AG04450 (cell line): ENCODE measurements around the gene SPAG5. TPM values are rescaled to one million over a fixed set of nuclear protein-coding genes. Genes with fewer than 3 reads are reported as not detected.
A peak's percentile ranks its signal among the peaks of the same experiment; 100 is the strongest.
"Not testable (repeated sequence)": the region's sequence is repeated elsewhere in the genome, so short reads cannot be mapped to it uniquely, and the experiment has no call there.

Source experiments
- CTCF ChIA-PET: fragments of 300-600, 350-600 bp; formaldehyde crosslinking; extraction: SDS; loops from one replicate; lab custom pipeline; 2022; ENCODE audit warnings: antibody characterized with exemption, inconsistent platforms; lab: Charles Lee
- POLR2A ChIA-PET: fragments of 350-600 bp; formaldehyde crosslinking; extraction: SDS; loops from one replicate; lab custom pipeline; 2021; ENCODE audit warnings: antibody characterized with exemption, inconsistent platforms; lab: Yijun Ruan, JAX
- DNase-seq: peaks from one replicate; pipeline ENCODE4 v3.0.0-alpha.2; 2011; ENCODE audit warnings: low read depth, low spot score
- H3K27ac ChIP-seq: one replicate; pipeline ENCODE4 v1.5.1; 2012; ENCODE audit warnings: low read depth, low read length, control low read depth
- H3K27me3 ChIP-seq: one replicate; pipeline ENCODE4 v1.6.0; 2012; ENCODE audit warnings: low read length; ENCODE audit not compliant: control insufficient read depth, insufficient read depth
- H3K4me3 ChIP-seq: 2 replicates; pipeline ENCODE4 v1.5.1; 2011; ENCODE audit warnings: mild to moderate bottlenecking, low read depth, low read length, control low read depth
- H3K9me3 ChIP-seq: 2 replicates; pipeline ENCODE4 v1.5.1; 2012; ENCODE audit warnings: low read length; ENCODE audit not compliant: control insufficient read depth, insufficient read depth
- polyA plus RNA-seq: library from polyadenylated mRNA; depleted of rRNA; stranded (reverse); fragments of >200 nt; gene quantifications from 2 replicates; pipeline ENCODE4 v1.2.3, GENCODE V29; 2011
- TF ChIP-seq, protein P1 (sequence below): IDR thresholded peaks from 2 replicates; pipeline ENCODE4 v1.5.1; 2011; ENCODE audit warnings: low read depth, low read length, control low read depth, inconsistent platforms

Gene SPAG5
- polyA plus RNA-seq, 1 experiment = 17.4 TPM

DNA sequence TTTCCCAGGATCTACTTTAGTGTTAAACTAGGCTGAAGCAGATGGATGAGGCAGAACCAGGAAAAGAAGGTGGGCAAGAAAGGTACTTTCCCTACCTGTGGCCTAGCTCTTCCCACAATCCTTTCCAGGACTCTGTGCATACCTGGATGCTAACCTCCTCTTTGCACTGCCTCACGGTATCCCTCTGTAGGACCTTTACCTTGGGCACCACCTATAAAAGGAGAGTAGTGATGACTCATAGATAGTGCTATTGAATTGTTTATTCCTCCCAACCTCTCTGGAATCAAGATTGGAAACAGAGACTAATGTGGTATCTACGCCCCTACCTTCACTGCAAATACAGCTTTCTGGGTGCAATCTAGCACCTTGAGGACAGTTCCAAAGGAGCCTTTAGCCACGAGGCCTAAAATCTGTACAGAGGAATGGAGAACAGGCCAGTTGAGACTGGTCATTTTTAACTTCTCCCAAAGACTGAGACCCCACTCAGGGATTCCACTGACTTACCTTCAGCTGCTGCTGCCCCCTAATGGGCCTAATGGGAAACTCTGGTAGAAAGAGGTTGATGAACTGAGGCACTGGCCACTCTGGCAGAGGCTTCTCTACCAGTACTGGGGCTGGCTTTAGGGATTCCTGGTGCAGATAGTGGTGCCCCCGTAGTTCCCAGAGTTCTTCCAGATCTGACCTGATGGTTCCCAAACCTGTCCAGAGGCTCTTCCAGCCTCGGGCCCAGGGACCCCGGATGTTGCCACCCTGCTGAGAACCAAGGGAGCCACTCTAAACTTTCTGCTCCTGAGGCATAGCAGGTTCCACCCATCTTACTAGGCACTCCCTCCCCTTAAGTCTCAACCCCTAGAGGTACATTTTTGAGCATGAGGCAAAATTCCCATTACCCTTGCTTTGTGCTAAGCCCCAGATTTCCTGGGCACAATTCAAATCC lies 14.4 kb upstream of the SPAG5 start:
- Histone ChIP-seq H3K27ac (no peak overlapping the region), H3K27me3 (no peaks in the 10 kb centered on the region), H3K9me3 (no peaks in the 10 kb centered on the region), H3K4me3 (no peak overlapping the region)
- peak; percentile 8 for DNase-seq
- TF ChIP-seq, protein P1, sequence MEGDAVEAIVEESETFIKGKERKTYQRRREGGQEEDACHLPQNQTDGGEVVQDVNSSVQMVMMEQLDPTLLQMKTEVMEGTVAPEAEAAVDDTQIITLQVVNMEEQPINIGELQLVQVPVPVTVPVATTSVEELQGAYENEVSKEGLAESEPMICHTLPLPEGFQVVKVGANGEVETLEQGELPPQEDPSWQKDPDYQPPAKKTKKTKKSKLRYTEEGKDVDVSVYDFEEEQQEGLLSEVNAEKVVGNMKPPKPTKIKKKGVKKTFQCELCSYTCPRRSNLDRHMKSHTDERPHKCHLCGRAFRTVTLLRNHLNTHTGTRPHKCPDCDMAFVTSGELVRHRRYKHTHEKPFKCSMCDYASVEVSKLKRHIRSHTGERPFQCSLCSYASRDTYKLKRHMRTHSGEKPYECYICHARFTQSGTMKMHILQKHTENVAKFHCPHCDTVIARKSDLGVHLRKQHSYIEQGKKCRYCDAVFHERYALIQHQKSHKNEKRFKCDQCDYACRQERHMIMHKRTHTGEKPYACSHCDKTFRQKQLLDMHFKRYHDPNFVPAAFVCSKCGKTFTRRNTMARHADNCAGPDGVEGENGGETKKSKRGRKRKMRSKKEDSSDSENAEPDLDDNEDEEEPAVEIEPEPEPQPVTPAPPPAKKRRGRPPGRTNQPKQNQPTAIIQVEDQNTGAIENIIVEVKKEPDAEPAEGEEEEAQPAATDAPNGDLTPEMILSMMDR = peak; percentile 77
- POLR2A ChIA-PET = no interaction called here
- CTCF ChIA-PET = interaction anchor here (0.6 to 1.9 kb wide), 10 partner anchors 8 to 119 kb away, joined by 3 to 9 read pairs (median 4); no protein-coding TSS in a partner anchor

DNA sequence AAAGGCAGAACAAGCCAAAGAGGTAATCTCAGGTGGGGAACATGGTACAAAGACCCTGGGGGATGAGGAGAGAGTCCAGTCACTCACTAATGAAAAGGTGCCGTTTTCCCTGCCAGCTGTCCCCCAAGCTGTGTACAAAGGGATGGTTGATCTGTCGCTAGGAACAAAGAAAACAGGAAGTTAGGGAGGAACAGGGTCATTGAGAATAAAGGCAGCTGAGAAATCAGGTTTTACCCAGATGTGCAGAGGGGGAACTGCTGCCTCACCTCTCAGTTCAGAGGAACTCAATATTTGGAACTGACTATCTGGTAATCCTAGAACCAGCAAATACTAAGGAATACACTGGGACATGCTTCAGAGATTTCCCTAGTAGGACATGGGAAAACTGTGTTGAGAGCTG lies 13.7 kb upstream of the SPAG5 start:
- Histone ChIP-seq H3K4me3 (no peak overlapping the region), H3K27ac (no peak overlapping the region), H3K9me3 (no peaks in the 10 kb centered on the region), H3K27me3 (no peaks in the 10 kb centered on the region)
- ChIA-PET CTCF (interaction anchor here (0.6 to 1.9 kb wide), 9 partner anchors 9 to 118 kb away, joined by 3 to 9 read pairs (median 5); no protein-coding TSS in a partner anchor), POLR2A (no interaction called here)
- TF ChIP-seq, protein P1 = no peak
- DNase-seq = no peak

DNA sequence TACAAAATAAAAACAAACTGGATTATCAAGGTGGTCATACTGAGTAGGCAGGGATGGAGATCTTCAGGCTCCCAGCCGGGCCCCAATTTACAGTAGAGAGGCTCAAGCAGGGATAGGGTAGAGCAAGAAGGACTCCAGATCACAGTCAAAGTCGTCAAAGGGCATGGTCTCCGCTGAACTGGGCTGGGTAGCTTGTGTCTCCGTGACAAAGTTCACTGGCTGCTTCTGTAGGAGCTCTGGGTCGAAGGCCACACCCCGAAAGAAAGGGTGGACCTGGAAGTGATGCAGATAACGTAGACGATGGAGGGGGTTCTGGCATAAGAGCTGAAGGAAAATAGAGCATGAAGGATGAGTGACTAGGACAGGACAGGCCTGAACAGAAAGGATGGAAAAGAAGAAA lies 11.6 kb upstream of the SPAG5 start:
- CTCF ChIA-PET = no interaction called here
- TF ChIP-seq, protein P1 = no peak
- Histone ChIP-seq H3K4me3 (no peak overlapping the region), H3K9me3 (no peaks in the 10 kb centered on the region), H3K27me3 (no peaks in the 10 kb centered on the region), H3K27ac (no peak overlapping the region)
- POLR2A ChIA-PET = no interaction called here
- no peak for DNase-seq

DNA sequence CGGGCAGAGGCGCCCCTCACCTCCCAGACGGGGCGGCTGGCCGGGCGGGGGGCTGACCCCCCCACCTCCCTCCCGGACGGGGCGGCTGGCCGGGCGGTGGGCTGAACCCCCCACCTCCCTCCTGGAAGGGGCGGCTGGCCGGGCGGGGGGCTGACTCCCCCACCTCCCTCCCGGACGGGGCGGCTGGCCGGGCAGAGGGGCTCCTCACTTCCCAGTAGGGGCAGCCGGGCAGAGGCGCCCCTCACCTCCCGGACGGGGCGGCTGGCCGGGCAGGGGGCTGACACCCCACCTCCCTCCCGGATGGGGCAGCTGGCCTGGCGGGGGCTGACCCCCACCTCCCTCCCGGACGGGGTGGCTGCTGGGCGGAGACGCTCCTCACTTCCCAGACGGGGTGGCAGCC lies 5.2 kb upstream of the SPAG5 start:
- H3K27me3 ChIP-seq, H3K27ac ChIP-seq, CTCF ChIA-PET, H3K9me3 ChIP-seq, DNase-seq, H3K4me3 ChIP-seq, POLR2A ChIA-PET: not testable (repeated sequence)

DNA sequence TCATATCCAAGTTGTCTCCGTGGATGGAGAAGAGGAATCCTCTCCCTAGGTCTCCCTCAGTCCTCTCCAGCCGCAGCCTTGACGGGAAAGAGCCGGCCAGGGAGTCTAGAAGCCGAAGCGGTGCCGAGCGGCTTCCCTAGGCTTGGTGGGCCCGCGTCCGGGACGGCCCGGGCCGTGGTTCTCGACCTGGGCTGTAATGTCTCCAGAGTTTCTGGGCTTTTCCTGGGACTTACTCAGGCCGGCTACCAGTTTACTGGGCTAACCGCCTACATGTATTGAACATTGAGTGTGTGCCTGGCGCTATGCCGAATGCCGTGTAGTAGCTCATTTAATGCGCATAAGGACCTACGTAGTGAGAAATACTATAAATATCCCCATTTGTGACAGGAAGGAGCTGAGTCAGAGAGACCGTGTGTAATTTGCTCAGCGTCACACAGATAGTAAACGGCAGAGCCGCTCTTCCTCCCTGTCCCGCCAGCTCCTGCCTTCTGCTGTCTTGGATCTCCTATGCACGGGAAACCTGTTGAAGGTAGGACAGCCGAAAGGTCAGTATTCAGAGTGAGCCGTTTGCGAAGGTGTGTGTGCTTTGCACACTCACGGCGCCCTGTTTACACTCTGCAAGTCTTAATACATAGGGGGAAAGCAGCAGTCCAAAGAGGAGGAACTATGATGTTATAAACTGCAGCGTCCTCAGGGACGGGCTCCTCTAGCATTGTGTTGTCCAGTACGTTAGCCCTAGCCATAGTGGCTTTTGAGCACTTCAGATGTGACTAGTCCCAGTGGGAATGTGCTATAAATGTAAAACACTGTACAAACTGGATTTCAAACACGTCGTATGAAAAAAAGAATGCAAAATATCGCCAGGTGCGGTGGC lies 723 bp upstream of the SPAG5 start:
- CTCF ChIA-PET = interaction anchor here (1.2 kb wide), 1 partner anchor 14 kb away, joined by 4 read pairs; no protein-coding TSS in a partner anchor
- Histone ChIP-seq H3K27ac (peak overlapping the region; percentile 97), H3K4me3 (peak overlapping the region; percentile 88), H3K9me3 (no peaks in the 10 kb centered on the region; the same call in 1 of the 2 replicates), H3K27me3 (no peaks in the 10 kb centered on the region)
- peak; percentile 58 for DNase-seq
- POLR2A ChIA-PET = interaction anchor here (1.0 kb wide), 1 partner anchor 120 kb away, joined by 3 read pairs; no protein-coding TSS in a partner anchor
- TF ChIP-seq, protein P1 = no peak
